ENCODE measurements around the gene MARCHF9.
"Not testable (repeated sequence)": the region's sequence is repeated elsewhere in the genome, so short reads cannot be mapped to it uniquely, and the experiment has no call there.

The MARCHF9 gene

DNA sequence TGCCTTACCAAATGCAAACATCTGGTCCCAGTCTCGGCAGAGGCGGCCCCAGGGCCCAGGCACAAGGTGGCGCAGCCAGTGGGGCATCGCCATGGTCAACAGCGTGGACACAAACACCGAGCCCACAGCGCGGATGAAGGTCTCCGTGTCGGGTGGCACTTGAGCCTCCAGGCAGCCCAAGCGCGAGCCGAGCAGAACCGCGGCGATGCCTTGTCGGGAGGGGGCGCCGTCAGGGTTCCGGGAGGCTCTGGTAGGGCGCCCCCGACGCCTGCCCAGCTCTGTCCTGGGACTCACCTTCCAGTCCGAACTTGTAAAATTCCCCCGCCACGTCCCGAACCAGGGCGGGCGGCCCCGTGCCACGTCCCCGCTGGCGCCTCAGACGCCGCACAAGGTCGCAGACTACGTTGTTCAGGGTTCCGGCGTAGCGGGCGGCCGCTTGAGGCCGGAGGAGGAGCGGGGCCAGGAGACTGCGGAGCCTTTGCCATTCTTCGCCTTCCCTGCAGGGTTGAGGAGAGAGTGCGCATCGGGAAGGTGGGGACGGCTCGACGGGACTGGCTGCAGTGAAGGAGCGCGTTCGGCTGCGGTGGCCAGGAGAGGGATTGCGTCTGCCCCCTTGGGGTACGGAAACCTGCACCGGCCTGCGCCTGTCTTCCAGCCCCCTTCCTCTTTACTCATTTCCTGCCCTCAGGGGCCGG, 10.2 kb downstream of the MARCHF9 start:
- H3K27ac Mint-ChIP-seq, result peak overlapping the region; percentile 74
- no peaks in the 10 kb centered on the region for H3K9me3 Mint-ChIP-seq
- peak overlapping the region; percentile 91 for H3K4me3 Mint-ChIP-seq
- H3K36me3 Mint-ChIP-seq (ENCODE audit: low read depth), result peaks cover 62% of the 10 kb centered on the region
- H3K4me1 Mint-ChIP-seq (ENCODE audit: low read depth), result peaks cover 46% of the 10 kb centered on the region
- H3K27me3 Mint-ChIP-seq, result peaks cover 14% of the 10 kb centered on the region

DNA sequence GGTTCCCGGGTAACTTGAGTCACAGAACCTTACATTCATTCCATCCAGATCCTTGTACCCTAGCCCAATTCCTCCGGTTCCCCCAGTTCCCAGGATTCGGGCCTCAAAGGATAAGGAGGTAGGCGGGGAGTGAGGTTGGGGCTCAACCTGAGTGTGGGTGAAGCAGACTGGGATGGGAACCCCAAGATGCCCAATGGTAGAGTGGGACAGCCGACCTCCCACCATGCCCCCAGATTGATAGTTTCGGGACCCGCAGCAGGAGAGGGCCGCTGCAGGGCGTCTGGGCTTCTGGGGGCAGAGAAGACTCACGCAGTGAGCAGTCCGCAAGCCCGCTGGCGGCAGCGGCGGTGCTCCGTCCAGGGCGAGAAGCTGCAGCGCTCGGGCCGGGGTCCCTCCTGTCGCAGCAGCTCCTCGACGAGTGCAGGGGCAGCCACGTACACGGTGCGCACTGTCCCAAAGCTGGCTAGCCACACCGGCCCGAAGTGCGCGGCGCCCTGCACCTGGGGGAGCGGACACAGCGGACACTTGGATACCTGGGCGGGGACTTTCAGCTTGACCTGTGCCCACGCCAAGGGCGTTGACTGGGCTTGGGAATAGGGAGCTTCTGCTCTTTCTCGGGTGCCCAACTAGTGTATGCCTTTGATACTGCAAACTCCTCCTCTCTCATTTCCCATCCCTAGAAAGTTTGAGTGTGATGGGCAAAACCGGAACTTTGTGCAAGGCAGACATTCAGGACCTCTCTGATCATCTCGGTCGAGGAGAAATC, 11.0 kb downstream of the MARCHF9 start:
- H3K9me3 Mint-ChIP-seq, result no peaks in the 10 kb centered on the region
- peaks cover 14% of the 10 kb centered on the region for H3K27me3 Mint-ChIP-seq
- peaks cover 53% of the 10 kb centered on the region for H3K4me1 Mint-ChIP-seq (ENCODE audit: low read depth)
- H3K36me3 Mint-ChIP-seq (ENCODE audit: low read depth), result peaks cover 66% of the 10 kb centered on the region
- H3K4me3 Mint-ChIP-seq, result peak overlapping the region; percentile 91
- peak overlapping the region; percentile 74 for H3K27ac Mint-ChIP-seq

DNA sequence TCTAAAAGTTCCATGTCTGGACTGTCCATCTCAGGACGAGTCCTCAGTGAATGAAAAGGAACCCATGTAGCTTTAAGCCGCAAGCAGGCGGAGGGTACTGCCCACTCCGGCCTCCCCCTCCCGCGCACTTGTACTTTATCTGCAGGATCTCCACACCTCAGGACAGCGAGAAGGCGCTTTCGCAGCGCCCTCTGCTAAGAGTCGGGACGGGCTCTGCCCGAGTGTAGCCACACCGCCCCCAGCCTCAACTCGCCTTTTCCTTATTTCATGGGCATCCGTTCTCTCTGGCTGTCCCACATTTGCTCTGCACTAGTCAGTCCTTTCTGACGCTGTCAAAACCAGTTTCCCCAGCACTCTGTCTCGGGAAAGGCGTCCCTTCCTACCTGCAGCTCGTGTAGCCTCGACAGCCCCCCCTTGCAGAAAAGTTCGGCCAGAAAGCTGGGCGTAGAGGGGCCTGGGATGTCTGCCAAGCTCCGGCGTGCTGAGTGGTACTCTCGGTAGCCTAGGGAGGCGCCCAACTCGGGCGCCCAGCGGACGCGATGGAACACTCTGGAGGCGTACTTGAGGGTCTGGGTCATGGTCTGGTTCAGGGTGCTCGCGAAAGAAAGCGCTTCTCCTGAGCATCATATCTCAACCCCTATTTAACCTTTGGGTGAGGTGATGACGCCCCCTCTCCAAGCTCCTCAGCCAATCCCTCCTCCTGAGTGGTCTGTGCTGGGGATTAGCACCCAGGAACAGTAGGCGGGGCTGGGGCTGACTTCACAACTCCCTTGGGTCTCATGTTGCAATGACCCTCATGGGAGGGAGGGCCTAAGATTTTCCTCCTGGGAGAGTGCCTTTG, 11.8 kb downstream of the MARCHF9 start, which contains the start of gene CYP27B1:
Gene CYP27B1 (minus strand): TSS at position 615 of the 841 bp plus-strand sequence. CDS start 37 bp downstream, at position 578.
- Mint-ChIP-seq H3K9me3 (no peaks in the 10 kb centered on the region), H3K4me1 (ENCODE audit: low read depth) (peaks cover 60% of the 10 kb centered on the region), H3K27me3 (peaks cover 14% of the 10 kb centered on the region), H3K36me3 (ENCODE audit: low read depth) (peaks cover 61% of the 10 kb centered on the region), H3K4me3 (peak within 1 kb of the TSS; percentile 91), H3K27ac (peak within 1 kb of the TSS; percentile 74)

DNA sequence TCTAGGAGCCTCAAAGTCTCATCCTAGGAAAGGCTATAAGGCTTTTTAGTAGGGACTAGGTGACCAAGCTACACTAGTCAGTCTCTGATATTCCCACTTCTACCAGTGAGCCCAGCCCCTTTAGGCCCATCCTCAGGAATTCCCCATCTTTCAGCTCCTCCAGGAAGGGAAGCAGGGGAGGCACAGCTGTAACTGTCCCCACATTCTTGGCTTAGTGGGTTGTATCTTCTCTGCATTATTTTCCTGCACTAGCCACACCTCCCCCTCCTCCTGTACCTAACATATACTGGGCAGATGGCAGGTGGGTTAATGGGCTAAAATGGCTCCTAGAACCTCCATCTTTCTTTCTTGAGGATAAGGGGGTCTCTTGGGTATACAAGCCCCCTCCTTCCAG, 12.4 kb downstream of the MARCHF9 start:
- H3K27ac Mint-ChIP-seq, result no peak overlapping the region
- H3K4me3 Mint-ChIP-seq, result no peak overlapping the region
- H3K36me3 Mint-ChIP-seq (ENCODE audit: low read depth), result peaks cover 56% of the 10 kb centered on the region
- H3K27me3 Mint-ChIP-seq, result peaks cover 14% of the 10 kb centered on the region
- H3K4me1 Mint-ChIP-seq (ENCODE audit: low read depth), result peaks cover 61% of the 10 kb centered on the region
- no peaks in the 10 kb centered on the region for H3K9me3 Mint-ChIP-seq

DNA sequence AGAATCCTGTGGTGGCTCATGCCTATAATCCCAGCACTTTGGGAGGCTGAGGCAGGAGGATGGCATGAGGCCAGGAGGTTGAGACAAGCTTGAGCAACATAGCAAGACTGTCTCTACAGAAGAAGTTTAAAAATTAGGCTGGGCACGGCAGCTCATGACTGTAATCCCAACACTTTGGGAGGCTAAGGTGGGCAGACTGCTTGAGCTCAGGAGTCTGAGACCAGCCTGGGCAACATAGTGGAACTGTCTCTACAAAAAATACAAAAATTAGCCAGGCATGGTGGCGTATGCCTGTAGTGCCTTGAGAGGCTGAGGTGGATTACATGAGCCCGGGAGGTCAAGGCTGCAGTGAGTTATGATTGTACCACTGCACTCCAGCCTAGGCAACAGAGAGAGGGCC, 13.0 kb downstream of the MARCHF9 start:
- peaks cover 51% of the 10 kb centered on the region for H3K36me3 Mint-ChIP-seq (ENCODE audit: low read depth)
- peaks cover 63% of the 10 kb centered on the region for H3K4me1 Mint-ChIP-seq (ENCODE audit: low read depth)
- peaks cover 14% of the 10 kb centered on the region for H3K27me3 Mint-ChIP-seq
- no peaks in the 10 kb centered on the region for H3K9me3 Mint-ChIP-seq
- no peak overlapping the region for H3K27ac Mint-ChIP-seq
- H3K4me3 Mint-ChIP-seq, result no peak overlapping the region

DNA sequence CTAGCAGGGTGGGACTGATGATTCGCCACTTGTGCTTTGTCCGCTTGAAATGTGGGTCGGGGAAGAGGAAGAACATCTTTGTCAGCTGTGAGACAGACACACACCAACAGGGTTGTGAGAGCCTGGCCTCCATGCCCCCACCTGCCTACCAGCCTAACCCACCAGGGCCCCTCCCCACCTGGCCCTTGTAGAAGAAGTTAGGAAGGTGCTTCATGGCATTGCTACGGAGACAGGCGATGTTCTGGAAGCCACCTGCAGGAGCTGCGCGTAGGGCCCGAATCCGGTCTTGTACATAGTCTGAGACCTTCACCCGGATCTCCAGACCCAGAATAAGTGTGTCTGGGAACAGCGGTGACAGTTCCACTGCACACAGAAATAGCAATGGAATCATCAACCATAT, 14.7 kb downstream of the MARCHF9 start:
- Mint-ChIP-seq H3K9me3 (no peaks in the 10 kb centered on the region), H3K36me3 (ENCODE audit: low read depth) (peaks cover 38% of the 10 kb centered on the region), H3K27ac (no peak overlapping the region), H3K27me3 (peaks cover 6% of the 10 kb centered on the region), H3K4me1 (ENCODE audit: low read depth) (peaks cover 52% of the 10 kb centered on the region), H3K4me3 (no peak overlapping the region)

DNA sequence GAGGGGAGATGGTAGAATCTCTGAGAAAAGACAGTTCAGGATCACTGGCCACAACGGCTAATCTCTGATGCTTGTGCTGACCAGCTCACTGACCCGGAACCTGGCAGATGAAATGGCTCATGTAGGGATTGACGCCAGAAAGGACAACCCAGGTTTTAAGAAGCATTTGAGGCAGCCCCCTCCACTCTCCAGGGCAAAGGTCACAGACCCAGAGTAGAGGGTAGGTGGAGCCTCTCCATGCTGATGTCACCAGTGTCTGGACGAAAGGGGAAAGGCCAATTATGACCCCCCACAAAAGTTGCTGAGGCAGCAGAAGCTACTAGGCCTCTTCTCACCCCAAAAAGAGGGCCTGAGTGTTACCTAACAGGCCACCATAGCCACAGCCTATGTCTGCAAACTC, 15.8 kb downstream of the MARCHF9 start:
- Mint-ChIP-seq H3K36me3 (ENCODE audit: low read depth) (peaks cover 38% of the 10 kb centered on the region), H3K27me3 (peaks cover 6% of the 10 kb centered on the region), H3K27ac (peak overlapping the region; percentile 75), H3K4me3 (peak overlapping the region; percentile 95), H3K9me3 (no peaks in the 10 kb centered on the region), H3K4me1 (ENCODE audit: low read depth) (peaks cover 42% of the 10 kb centered on the region)

DNA sequence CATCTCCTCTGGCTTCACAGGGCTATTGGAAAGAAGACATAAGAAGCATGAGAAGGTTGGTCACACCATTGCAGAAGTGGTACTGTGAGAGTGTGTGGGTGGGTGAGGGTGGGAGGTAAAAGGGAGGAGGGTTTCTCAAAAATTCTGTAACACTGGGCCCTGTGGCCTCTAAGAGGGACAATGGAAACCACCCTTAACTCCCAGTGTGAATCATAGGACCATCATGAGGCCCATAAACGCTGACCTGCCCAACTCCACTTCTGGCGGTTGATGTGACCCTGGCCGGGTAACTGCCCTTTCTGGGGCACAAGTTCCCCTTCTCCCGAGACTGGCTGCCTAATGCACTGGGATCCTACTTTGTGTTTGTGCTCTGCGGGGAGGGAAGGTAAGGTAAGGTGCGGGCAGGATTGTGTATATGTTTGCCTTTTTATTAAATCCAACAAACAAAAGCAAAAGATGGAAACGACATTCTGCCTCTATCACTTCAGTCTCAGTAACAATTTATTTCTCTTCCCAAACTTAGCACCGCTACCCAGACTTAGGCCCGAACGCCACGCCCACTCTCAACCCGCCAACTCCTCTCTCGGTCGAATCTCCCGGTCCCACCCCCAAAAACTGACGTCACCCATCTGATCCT, 16.5 kb downstream of the MARCHF9 start:
- H3K36me3 Mint-ChIP-seq (ENCODE audit: low read depth), result peaks cover 43% of the 10 kb centered on the region
- H3K27ac Mint-ChIP-seq, result peak overlapping the region; percentile 98
- H3K9me3 Mint-ChIP-seq, result no peaks in the 10 kb centered on the region
- peaks cover 38% of the 10 kb centered on the region for H3K4me1 Mint-ChIP-seq (ENCODE audit: low read depth)
- peaks cover 3% of the 10 kb centered on the region for H3K27me3 Mint-ChIP-seq
- peak overlapping the region; percentile 95 for H3K4me3 Mint-ChIP-seq

DNA sequence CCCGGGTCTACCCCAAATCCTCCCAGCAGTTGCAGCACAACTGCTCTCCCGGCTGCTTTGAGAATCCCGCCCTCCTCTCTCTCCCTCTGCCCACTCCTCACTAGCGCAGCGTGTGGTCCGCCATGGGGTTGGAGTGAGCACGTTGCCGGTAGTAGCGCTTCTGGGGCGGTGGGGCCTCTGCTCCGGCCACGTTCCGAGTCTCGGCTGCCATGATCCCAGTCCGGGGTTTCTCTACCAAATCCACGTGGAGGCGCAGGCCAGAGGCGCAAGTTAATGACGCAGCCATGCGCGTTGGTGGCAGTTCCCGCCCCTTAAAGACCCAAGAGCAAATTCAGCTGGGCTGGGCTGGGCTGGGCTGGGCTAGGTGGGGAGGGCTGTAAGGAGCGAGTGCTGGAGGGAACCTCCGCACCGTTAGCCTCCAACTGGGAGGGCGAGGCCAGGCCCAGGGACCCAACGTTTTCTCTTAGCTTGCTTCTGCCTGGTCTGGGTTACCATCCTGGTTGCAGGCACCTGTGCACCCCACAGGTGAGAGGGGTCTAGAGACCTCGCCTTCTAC, 17.0 kb downstream of the MARCHF9 start, which contains the start of gene METTL1:
Gene METTL1 (minus strand): TSS at position 233 of the 556 bp plus-strand sequence. CDS start 22 bp downstream, at position 211.
- Mint-ChIP-seq H3K36me3 (ENCODE audit: low read depth) (peaks cover 43% of the 10 kb centered on the region), H3K4me1 (ENCODE audit: low read depth) (peaks cover 32% of the 10 kb centered on the region), H3K27me3 (no peaks in the 10 kb centered on the region), H3K9me3 (no peaks in the 10 kb centered on the region), H3K27ac (peak within 1 kb of the TSS; percentile 98), H3K4me3 (peak within 1 kb of the TSS; percentile 95)

DNA sequence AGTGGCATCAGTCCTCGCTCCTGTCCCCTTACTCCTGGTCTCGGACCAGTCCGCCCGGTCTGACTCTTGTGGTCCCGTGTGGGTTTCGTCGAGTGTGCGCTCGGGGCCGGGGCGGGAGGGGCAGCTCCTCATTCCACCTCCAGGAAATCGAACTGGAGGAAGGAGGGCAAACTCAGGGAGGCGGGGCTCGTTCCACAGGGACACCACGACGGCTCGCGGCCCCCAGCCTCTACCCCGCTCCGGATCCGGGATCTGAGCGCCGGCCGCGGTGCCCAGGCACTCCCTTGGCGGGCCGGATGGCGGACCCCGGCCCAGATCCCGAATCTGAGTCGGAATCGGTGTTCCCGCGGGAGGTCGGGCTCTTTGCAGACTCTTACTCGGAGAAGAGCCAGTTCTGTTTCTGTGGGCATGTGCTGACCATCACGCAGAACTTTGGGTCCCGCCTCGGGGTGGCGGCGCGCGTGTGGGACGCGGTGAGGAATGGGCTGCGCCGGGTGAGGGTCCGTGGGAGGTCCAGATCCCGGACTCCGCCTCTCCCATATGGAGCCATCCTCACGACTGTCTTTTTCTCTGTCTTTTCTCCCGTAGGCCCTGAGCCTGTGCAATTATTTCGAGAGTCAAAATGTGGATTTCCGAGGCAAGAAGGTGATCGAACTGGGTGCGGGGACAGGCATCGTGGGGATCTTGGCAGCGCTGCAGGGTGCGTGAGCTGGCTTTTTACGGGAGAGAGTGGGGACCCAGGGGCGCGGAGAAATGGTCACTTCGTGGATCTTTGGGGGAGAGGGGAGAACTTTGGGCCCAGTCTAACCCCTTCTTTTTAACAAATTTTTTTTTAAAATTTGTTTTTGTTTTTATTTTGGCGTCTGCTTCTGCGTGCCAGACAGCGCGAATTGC, 17.8 kb downstream of the MARCHF9 start, which contains the start of gene EEF1AKMT3:
Gene EEF1AKMT3 (plus strand): TSS at position 186 of the 894 bp plus-strand sequence. CDS start 111 bp downstream, at position 297.
- H3K27me3 Mint-ChIP-seq, result no peaks in the 10 kb centered on the region
- peaks cover 43% of the 10 kb centered on the region for H3K36me3 Mint-ChIP-seq (ENCODE audit: low read depth)
- peak within 1 kb of the TSS; percentile 95 for H3K4me3 Mint-ChIP-seq
- peak within 1 kb of the TSS; percentile 98 for H3K27ac Mint-ChIP-seq
- H3K9me3 Mint-ChIP-seq, result no peaks in the 10 kb centered on the region
- H3K4me1 Mint-ChIP-seq (ENCODE audit: low read depth), result peaks cover 25% of the 10 kb centered on the region

DNA sequence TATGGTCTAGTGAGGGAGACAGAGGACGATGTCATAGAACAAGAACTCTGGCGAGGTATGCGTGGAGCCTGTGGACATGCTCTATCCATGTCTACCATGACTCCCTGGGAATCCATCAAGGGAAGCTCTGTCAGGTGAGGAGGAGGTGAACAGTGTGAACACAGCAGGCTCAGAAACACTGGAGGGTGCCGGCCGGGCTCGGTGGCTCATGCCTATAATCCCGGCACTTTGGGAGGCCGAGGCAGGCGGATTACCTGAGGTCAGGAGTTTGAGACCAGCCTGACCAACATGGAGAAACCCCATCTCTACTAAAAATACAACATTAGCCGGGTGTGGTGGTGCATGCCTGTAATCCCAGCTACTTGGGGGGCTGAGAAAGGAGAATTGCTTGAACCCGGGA, 19.7 kb downstream of the MARCHF9 start:
- H3K4me3 Mint-ChIP-seq, H3K27me3 Mint-ChIP-seq, H3K9me3 Mint-ChIP-seq, H3K27ac Mint-ChIP-seq: not testable (repeated sequence)
- H3K4me1 Mint-ChIP-seq (ENCODE audit: low read depth), result peaks cover 23% of the 10 kb centered on the region
- peaks cover 29% of the 10 kb centered on the region for H3K36me3 Mint-ChIP-seq (ENCODE audit: low read depth)

DNA sequence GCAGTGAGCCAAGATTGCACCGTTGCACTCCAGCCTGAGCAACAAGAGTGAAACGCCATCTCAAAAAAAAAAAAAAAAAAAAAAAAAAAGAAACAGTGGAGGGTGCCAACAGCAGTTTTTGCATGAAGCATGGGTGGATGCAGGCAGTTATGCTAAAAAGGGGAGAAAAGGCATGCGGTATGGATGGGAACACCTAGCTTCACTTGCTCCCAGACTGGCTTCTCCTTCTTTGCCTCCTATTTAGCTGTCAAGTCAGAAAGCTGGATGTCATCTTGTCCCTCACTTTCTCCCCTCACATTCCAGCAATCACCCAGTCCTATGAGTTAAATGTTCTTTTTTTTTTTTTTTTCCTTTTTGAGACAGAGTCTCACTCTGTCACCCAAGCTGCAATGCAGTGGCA, 20.1 kb downstream of the MARCHF9 start:
- Mint-ChIP-seq H3K27ac (no peak overlapping the region), H3K27me3 (no peaks in the 10 kb centered on the region), H3K4me3 (no peak overlapping the region), H3K4me1 (ENCODE audit: low read depth) (peaks cover 21% of the 10 kb centered on the region), H3K9me3 (no peaks in the 10 kb centered on the region), H3K36me3 (ENCODE audit: low read depth) (peaks cover 25% of the 10 kb centered on the region)

DNA sequence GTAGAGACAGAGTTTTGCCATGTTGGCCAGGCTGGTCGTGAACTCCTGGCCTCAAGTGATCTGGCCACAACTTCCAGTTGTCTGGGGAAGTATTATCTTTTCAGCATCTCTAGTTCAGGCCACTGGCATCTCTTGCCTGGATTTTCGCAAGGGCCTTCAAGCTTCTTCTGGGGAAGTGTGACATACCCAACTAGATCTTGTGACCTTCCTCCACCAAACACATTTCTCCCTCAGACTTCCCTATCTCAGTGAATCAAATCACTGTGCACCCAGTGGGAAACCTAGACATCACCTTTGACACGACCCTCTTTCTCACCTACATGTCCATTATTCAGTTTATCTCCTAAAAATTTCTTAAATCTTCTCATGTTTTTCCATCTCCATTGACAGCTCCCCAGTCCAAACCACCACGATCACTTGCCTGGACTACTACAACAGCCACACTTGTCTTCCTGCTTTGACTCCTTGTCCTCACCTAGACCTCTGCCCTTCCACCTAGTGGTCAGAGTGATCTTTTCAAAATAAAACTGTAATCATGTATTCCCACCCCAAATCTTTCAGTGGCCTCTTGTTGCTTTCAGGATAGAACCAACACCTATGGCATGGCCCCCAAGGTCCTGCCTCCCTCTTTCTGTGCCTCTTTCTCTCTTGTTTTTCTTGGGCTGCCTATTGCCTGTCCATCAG, 20.8 kb downstream of the MARCHF9 start:
- peak overlapping the region; percentile 7 for H3K27ac Mint-ChIP-seq
- H3K4me1 Mint-ChIP-seq (ENCODE audit: low read depth), result peaks cover 20% of the 10 kb centered on the region
- H3K27me3 Mint-ChIP-seq, result no peaks in the 10 kb centered on the region
- H3K36me3 Mint-ChIP-seq (ENCODE audit: low read depth), result peaks cover 18% of the 10 kb centered on the region
- no peak overlapping the region for H3K4me3 Mint-ChIP-seq
- no peaks in the 10 kb centered on the region for H3K9me3 Mint-ChIP-seq

All from stimulated activated naive CD8-positive, alpha-beta T cell treated with anti-CD3 and anti-CD28 coated beads, Interleukin-15, Interleukin-2, amounts not matched to agents 100 ng/mL and 50 ng/mL, for 24 hours (primary cell).